ENCODE data around the gene CRIP1.

The CRIP1 gene

DNA sequence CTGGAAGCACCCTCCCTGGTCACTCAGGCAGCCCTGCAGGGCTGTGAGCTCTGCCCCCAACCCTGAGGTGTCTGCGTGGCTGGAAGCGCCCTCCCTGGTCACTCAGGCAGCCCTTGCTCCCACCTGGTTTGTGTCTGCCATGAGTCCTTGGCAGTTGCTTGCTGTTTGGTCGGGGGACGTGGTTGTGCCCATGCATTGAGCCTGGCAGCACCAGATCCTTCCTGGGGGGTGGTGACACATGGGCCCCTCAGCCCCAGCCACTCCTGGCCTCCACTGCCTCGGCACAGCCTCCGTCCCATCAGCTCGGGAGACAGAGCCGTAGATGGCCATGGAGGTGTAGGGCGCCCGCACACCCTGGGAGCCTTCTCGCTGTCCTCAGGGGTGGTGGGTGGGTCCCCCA lies 47.5 kb upstream of the CRIP1 start:
- no peak overlapping the region for H3K9ac ChIP-seq (ENCODE audit: low read length)
- peaks cover 6% of the 10 kb centered on the region; the same call in 1 of the 2 replicates for H3K36me3 ChIP-seq (ENCODE audit: low read length)
- no peaks in the 10 kb centered on the region for H3K9me2 ChIP-seq (replicated peaks; ENCODE audit: insufficient read depth, low read length)
- no peak overlapping the region for H3K4me3 ChIP-seq (ENCODE audit: insufficient read depth, low read length, poor library complexity, severe bottlenecking)
- no peaks in the 10 kb centered on the region for H3K27me3 ChIP-seq (ENCODE audit: low read length)
- H2AFZ ChIP-seq (ENCODE audit: low read depth, low read length, severe bottlenecking), result no peak overlapping the region
- TF ChIP-seq, protein P1, sequence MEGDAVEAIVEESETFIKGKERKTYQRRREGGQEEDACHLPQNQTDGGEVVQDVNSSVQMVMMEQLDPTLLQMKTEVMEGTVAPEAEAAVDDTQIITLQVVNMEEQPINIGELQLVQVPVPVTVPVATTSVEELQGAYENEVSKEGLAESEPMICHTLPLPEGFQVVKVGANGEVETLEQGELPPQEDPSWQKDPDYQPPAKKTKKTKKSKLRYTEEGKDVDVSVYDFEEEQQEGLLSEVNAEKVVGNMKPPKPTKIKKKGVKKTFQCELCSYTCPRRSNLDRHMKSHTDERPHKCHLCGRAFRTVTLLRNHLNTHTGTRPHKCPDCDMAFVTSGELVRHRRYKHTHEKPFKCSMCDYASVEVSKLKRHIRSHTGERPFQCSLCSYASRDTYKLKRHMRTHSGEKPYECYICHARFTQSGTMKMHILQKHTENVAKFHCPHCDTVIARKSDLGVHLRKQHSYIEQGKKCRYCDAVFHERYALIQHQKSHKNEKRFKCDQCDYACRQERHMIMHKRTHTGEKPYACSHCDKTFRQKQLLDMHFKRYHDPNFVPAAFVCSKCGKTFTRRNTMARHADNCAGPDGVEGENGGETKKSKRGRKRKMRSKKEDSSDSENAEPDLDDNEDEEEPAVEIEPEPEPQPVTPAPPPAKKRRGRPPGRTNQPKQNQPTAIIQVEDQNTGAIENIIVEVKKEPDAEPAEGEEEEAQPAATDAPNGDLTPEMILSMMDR (IDR thresholded peaks at IDR 0.05; ENCODE audit: insufficient read depth, low read length, poor library complexity, severe bottlenecking), result no peak
- TF ChIP-seq EZH2phosphoT487 (conservative IDR thresholded peaks at IDR 0.05; ENCODE audit: low read length), result no peak
- H4K20me1 ChIP-seq (ENCODE audit: low read depth, low read length), result peaks cover 3% of the 10 kb centered on the region; the same call in 1 of the 2 replicates
- H3K9me3 ChIP-seq (ENCODE audit: insufficient read depth, low read length), result peaks cover 10% of the 10 kb centered on the region; the same call in 1 of the 2 replicates
- H3K4me2 ChIP-seq (ENCODE audit: low read depth, low read length, poor library complexity, severe bottlenecking), result no peak overlapping the region
- H3K79me2 ChIP-seq (ENCODE audit: insufficient read depth, low read length), result peaks cover 64% of the 10 kb centered on the region
- peaks cover 16% of the 10 kb centered on the region for H3F3A ChIP-seq (ENCODE audit: insufficient read depth)
- H3K27ac ChIP-seq (ENCODE audit: low read depth, low read length), result no peak overlapping the region

DNA sequence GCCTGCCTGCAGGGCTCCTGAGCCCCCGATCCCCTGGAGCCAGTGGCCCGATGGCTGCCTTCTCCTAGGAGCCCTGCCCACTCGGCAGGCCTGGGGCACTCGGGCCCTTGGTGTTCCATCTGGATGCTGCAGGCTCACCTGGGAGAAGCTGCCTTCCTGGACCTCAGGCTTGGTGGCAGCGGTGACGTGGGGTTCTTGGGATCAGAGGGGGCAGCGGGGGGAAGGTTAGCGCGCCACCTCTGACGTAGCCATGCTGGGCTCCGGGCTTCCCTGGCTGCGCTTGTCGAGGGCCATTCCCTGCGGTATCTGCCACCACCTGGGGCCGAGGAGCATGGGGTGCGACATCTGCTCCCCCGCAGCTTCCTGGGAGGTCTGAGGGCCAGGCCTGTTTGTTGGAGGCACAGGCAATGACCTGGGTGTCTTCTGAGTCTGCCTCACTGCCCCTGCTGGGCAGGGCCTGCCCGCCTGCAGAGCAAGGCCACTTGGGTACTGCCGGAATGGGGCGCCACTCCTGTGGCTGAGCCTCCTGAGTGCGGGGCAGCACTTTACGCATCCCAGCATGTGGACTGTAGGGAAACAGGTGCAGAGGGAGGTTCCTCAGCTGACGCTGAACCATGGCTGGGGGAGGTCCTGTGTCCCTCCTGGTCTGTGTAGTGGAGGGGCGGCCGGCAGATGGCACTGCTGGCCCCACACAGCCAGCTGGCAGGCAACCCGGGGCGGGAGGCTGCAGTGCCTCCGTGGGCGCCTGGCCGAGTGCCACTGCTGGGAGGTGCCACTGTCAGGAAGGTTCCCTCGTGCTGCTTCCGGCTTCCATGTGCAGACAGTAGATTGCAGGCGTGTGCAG lies 46.8 kb upstream of the CRIP1 start:
- Histone ChIP-seq H3K9ac (ENCODE audit: low read length) (no peak overlapping the region), H3K27me3 (ENCODE audit: low read length) (no peaks in the 10 kb centered on the region), H3K36me3 (ENCODE audit: low read length) (peaks cover 6% of the 10 kb centered on the region; the same call in 1 of the 2 replicates), H3K9me3 (ENCODE audit: insufficient read depth, low read length) (peaks cover 10% of the 10 kb centered on the region; the same call in 1 of the 2 replicates), H3K4me3 (ENCODE audit: insufficient read depth, low read length, poor library complexity, severe bottlenecking) (no peak overlapping the region), H3K9me2 (replicated peaks; ENCODE audit: insufficient read depth, low read length) (no peaks in the 10 kb centered on the region), H3K27ac (ENCODE audit: low read depth, low read length) (no peak overlapping the region), H3K4me2 (ENCODE audit: low read depth, low read length, poor library complexity, severe bottlenecking) (no peak overlapping the region), H3F3A (ENCODE audit: insufficient read depth) (peaks cover 16% of the 10 kb centered on the region), H4K20me1 (ENCODE audit: low read depth, low read length) (peaks cover 3% of the 10 kb centered on the region; the same call in 1 of the 2 replicates), H2AFZ (ENCODE audit: low read depth, low read length, severe bottlenecking) (no peak overlapping the region), H3K79me2 (ENCODE audit: insufficient read depth, low read length) (peaks cover 56% of the 10 kb centered on the region)
- TF ChIP-seq, protein P1 (IDR thresholded peaks at IDR 0.05; ENCODE audit: insufficient read depth, low read length, poor library complexity, severe bottlenecking), result no peak
- no peak for TF ChIP-seq EZH2phosphoT487 (conservative IDR thresholded peaks at IDR 0.05; ENCODE audit: low read length)

DNA sequence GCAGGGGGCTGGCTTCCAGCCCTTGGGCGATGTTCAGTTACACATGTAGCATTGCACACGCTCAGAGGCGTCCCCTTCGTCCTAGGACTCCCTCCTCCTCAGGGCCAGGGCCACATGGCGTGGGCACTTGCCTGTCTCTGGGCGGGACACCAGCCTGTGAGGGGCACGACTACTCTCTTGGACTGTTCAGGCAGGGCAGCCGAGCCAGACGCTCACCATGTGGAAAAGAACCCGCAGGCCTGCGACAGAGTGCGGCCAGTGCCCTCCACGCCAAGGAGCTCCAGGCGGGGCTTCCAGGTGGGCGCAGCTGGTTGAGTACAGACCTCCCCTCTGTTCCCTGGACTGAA lies 46.2 kb upstream of the CRIP1 start:
- H3K36me3 ChIP-seq (ENCODE audit: low read length), result peaks cover 3% of the 10 kb centered on the region; the same call in 1 of the 2 replicates

More for the DNA sequence above, 46.2 kb upstream of the CRIP1 start:
- Histone ChIP-seq H3F3A (ENCODE audit: insufficient read depth) (peaks cover 10% of the 10 kb centered on the region), H3K4me3 (ENCODE audit: insufficient read depth, low read length, poor library complexity, severe bottlenecking) (no peak overlapping the region), H3K4me2 (ENCODE audit: low read depth, low read length, poor library complexity, severe bottlenecking) (no peak overlapping the region), H2AFZ (ENCODE audit: low read depth, low read length, severe bottlenecking) (no peak overlapping the region), H3K79me2 (ENCODE audit: insufficient read depth, low read length) (peaks cover 50% of the 10 kb centered on the region), H3K27me3 (ENCODE audit: low read length) (no peaks in the 10 kb centered on the region), H3K27ac (ENCODE audit: low read depth, low read length) (no peak overlapping the region), H3K9me3 (ENCODE audit: insufficient read depth, low read length) (peaks cover 8% of the 10 kb centered on the region; the same call in 1 of the 2 replicates), H3K9ac (ENCODE audit: low read length) (no peak overlapping the region), H4K20me1 (ENCODE audit: low read depth, low read length) (peaks cover 3% of the 10 kb centered on the region; the same call in 1 of the 2 replicates), H3K9me2 (replicated peaks; ENCODE audit: insufficient read depth, low read length) (no peaks in the 10 kb centered on the region)
- no peak for TF ChIP-seq EZH2phosphoT487 (conservative IDR thresholded peaks at IDR 0.05; ENCODE audit: low read length)
- TF ChIP-seq, protein P1 (IDR thresholded peaks at IDR 0.05; ENCODE audit: insufficient read depth, low read length, poor library complexity, severe bottlenecking), result no peak

Measured in SU-DHL-6 (cell line).